Measurements from ENCODE around the gene OTULINL. TPM values are rescaled to one million over a fixed set of nuclear protein-coding genes. Genes with fewer than 3 reads are reported as not detected.

OTULINL gene
- total RNA-seq, 5 donors from 2014 or later (not counting 1 experiment from before 2014, with no cell fraction given): 30.0 to 50.1 (median 32.6) TPM

DNA sequence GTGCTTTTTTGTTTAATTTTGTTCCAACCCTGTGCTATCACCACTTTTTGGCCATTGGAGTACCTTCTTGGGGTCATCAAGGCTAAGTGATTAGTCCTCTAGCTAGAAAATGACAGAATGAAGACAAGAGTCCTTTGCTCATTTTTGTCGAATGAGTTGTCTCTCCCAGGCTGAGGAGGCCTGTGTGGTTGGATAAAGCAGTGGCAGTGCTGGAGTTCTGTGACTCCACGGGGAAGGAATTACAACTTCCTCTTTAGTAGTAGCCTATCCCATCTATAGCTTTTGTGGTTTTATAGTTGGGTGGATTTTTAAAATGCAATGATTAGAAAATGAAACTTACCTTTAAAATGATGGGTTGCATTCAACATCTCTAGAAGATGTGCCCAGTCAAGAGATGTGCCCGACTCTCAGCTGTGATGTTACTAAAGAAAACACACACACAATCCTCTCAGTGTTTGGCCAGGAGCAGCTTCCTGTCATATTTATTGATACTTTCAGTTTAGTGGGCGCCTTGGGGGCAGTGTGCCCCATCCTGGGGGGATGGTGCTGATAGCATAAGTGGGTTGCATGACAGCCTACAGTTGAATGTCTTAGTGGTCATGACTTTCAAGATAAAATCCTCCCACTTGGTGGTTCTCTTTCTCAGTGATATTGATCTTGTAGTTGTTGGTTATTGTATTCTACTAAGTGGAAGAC, 11.9 kb downstream of the OTULINL start:
- ChIA-PET POLR2A (interaction anchor here in 1 of 2 donors (0.6 kb wide), 1 partner anchor 12 kb away, joined by 3 read pairs; the partner anchor contains the start of gene OTULINL), CTCF (interaction anchor here (0.6 to 1.2 kb wide), 6 partner anchors 8 to 231 kb away, joined by 3 to 6 read pairs (median 3); no protein-coding TSS in a partner anchor)
- H3K9me3 ChIP-seq: no peaks in the 10 kb centered on the region
- H3K27ac ChIP-seq (ENCODE audit: low read length): peak overlapping the region; percentile 75
- no peaks in the 10 kb centered on the region for H3K27me3 ChIP-seq (replicated peaks in 1 of 2; ENCODE audit: control insufficient read depth in 2 of 2, extremely low read depth in 1 of 2, insufficient read depth in 2 of 2, low read length in 1 of 2)
- H3K36me3 Mint-ChIP-seq: no peaks in the 10 kb centered on the region
- ATAC-seq (replicated peaks in 1 of 4): peak in 3 of 4 experiments; percentile 11 to 39 (median 30)
- H3K4me1 Mint-ChIP-seq: peaks cover 94 to 96% (median 94%) of the 10 kb centered on the region in 3 donors
- H3K4me1 ChIP-seq (ENCODE audit: control insufficient read depth in 1 of 2, extremely low read depth in 1 of 2, insufficient read depth in 2 of 2, low read length in 2 of 2): peaks cover 48 to 81% of the 10 kb centered on the region in 2 experiments
- no peak overlapping the region for H3K4me3 ChIP-seq (ENCODE audit: control insufficient read depth in 1 of 2, extremely low read depth in 1 of 2, low read length in 1 of 2)
- no peaks in the 10 kb centered on the region for H3K27me3 Mint-ChIP-seq
- peak in 7 of 35 experiments; percentile 3 to 43 (median 18) for DNase-seq
- peak overlapping the region; percentile 51 to 81 (median 60) for H3K4me3 Mint-ChIP-seq
- no CpG with 5 or more reads among the region's 4 CpGs for WGBS (ENCODE audit: insufficient coverage)
- no peaks in the 10 kb centered on the region for H3K9me3 Mint-ChIP-seq
- H3K36me3 ChIP-seq (ENCODE audit: control insufficient read depth in 2 of 2, extremely low read depth in 1 of 2, insufficient read depth in 1 of 2, low read length in 1 of 2): no peaks in the 10 kb centered on the region
- peak overlapping the region; percentile 98 for H3K27ac Mint-ChIP-seq

DNA sequence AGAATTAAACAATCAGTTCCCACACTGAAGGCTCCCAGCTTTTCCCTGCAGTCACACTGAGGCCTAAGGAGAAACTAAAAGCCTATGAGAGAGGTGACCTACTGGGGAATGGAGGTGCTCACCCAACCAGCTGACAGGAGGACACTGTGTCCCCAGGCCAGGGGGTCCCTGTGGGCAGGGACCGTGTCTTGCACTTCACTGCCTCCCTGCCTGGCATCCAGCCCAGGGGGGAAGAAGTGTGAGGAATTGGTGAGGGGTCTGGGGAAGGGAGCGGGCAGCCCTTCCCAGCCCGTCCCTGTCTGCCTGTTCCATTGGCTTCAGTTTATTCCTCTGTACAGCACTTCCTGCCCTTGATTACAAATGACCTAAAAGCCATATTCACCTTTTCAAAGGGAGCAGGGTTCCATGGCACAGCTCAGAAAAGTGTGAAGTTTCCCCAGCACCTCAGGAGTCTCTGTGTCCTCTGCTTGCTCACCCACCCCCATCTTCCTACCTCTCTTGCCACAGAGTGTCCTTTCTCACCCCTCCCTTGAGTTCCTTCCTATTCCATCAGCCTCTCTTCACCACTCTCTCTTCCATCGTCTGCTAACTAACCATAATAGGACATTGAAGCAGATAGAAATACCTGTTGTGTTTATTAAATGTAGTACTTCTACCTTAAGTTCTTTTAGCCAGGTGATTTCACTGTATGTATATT, 12.9 kb downstream of the OTULINL start:
- POLR2A ChIA-PET: no interaction called here
- Mint-ChIP-seq H3K4me3 (peak overlapping the region; percentile 70 to 81 (median 73)), H3K27me3 (no peaks in the 10 kb centered on the region), H3K36me3 (no peaks in the 10 kb centered on the region), H3K9me3 (no peaks in the 10 kb centered on the region), H3K27ac (peak overlapping the region; percentile 98), H3K4me1 (peaks cover 84 to 88% (median 87%) of the 10 kb centered on the region in 3 donors)
- H3K36me3 ChIP-seq (ENCODE audit: control insufficient read depth in 2 of 2, extremely low read depth in 1 of 2, insufficient read depth in 1 of 2, low read length in 1 of 2): no peaks in the 10 kb centered on the region
- ATAC-seq (replicated peaks in 1 of 4) (peak in 3 of 4 experiments; percentile 8 to 18 (median 16)), DNase-seq (peak in 1 of 35 experiments; percentile 27)
- 50% methylated on average over 1 of the region's 4 CpGs for WGBS (ENCODE audit: insufficient coverage)
- H3K9me3 ChIP-seq: no peaks in the 10 kb centered on the region
- H3K27me3 ChIP-seq (replicated peaks in 1 of 2; ENCODE audit: control insufficient read depth in 2 of 2, extremely low read depth in 1 of 2, insufficient read depth in 2 of 2, low read length in 1 of 2): no peaks in the 10 kb centered on the region
- peaks cover 49 to 77% of the 10 kb centered on the region in 2 experiments for H3K4me1 ChIP-seq (ENCODE audit: control insufficient read depth in 1 of 2, extremely low read depth in 1 of 2, insufficient read depth in 2 of 2, low read length in 2 of 2)
- H3K4me3 ChIP-seq (ENCODE audit: control insufficient read depth in 1 of 2, extremely low read depth in 1 of 2, low read length in 1 of 2): peak overlapping the region; percentile 33 to 48
- H3K27ac ChIP-seq (ENCODE audit: low read length): peak overlapping the region; percentile 75
- CTCF ChIA-PET: interaction anchor here (0.6 to 1.2 kb wide), 2 partner anchors 9 to 12 kb away, joined by 3 to 6 read pairs; no protein-coding TSS in a partner anchor

DNA sequence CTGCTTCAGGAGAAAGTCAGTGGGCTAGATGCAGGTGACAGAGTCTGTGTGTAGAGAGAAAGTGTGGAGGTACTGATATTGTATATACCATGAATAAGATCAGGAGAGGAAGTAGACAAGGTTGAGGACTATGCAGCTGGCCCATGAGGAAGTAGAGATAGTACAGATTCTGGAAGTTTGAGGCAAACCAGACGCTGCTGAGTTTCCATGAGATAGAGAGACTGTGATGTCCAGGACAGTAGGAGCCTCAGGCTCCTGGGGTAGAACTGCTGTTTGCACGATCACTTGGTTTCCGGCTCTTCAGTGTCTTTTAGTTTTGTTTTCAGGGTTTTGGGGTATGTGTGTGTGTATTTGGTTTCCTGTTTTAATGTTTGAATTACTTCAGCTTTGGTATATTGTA, 13.6 kb downstream of the OTULINL start:
- Mint-ChIP-seq H3K27ac (peak overlapping the region; percentile 98), H3K9me3 (no peaks in the 10 kb centered on the region), H3K4me3 (peak overlapping the region; percentile 70 to 81 (median 73)), H3K36me3 (peaks cover 1% of the 10 kb centered on the region), H3K27me3 (no peaks in the 10 kb centered on the region), H3K4me1 (peaks cover 88 to 91% (median 90%) of the 10 kb centered on the region in 3 donors)
- Histone ChIP-seq H3K36me3 (ENCODE audit: control insufficient read depth in 2 of 2, extremely low read depth in 1 of 2, insufficient read depth in 1 of 2, low read length in 1 of 2) (no peaks in the 10 kb centered on the region), H3K9me3 (no peaks in the 10 kb centered on the region), H3K4me3 (ENCODE audit: control insufficient read depth in 1 of 2, extremely low read depth in 1 of 2, low read length in 1 of 2) (peak overlapping the region; percentile 33 to 48), H3K4me1 (ENCODE audit: control insufficient read depth in 1 of 2, extremely low read depth in 1 of 2, insufficient read depth in 2 of 2, low read length in 2 of 2) (peaks cover 49 to 73% of the 10 kb centered on the region in 2 experiments), H3K27me3 (replicated peaks in 1 of 2; ENCODE audit: control insufficient read depth in 2 of 2, extremely low read depth in 1 of 2, insufficient read depth in 2 of 2, low read length in 1 of 2) (no peaks in the 10 kb centered on the region), H3K27ac (ENCODE audit: low read length) (peak overlapping the region; percentile 75)
- POLR2A ChIA-PET: interaction anchor here in 1 of 2 donors (0.7 kb wide), 1 partner anchor 24 kb away, joined by 9 read pairs; no protein-coding TSS in a partner anchor
- CTCF ChIA-PET: interaction anchor here in 1 of 2 donors (0.6 kb wide), 1 partner anchor 229 kb away, joined by 5 read pairs; no protein-coding TSS in a partner anchor
- ATAC-seq (replicated peaks in 1 of 4) (peak; percentile 80 to 88 (median 81)), DNase-seq (peak in 18 of 35 experiments; percentile 10 to 64 (median 18))
- WGBS (ENCODE audit: insufficient coverage): 0% methylated on average over 3 of the region's 3 CpGs

DNA sequence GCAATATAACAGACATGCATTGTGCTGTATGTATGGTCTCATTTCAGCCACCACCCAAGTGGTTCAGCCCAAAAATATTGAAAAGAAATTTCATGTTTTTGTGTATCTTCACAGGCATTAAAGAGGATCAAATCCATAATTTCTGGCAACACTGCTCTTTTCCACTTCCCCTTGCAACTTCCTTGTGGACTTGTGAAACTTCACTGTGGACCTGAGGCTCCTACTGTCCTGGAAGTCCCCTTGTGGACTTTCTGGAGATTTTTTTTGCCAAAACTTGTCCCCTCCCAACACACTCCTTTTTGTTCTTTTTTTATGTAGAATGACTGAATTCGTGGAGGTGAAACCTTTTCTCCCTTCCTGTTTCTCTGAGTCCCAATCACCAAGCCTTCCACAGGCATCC, 14.3 kb downstream of the OTULINL start:
- H3K27me3 ChIP-seq (replicated peaks in 1 of 2; ENCODE audit: control insufficient read depth in 2 of 2, extremely low read depth in 1 of 2, insufficient read depth in 2 of 2, low read length in 1 of 2): no peaks in the 10 kb centered on the region
- no peaks in the 10 kb centered on the region for H3K9me3 Mint-ChIP-seq
- ChIA-PET CTCF (no interaction called here), POLR2A (no interaction called here)
- peak overlapping the region; percentile 70 to 81 (median 73) for H3K4me3 Mint-ChIP-seq
- H3K4me1 ChIP-seq (ENCODE audit: control insufficient read depth in 1 of 2, extremely low read depth in 1 of 2, insufficient read depth in 2 of 2, low read length in 2 of 2): peaks cover 49 to 66% of the 10 kb centered on the region in 2 experiments
- H3K4me1 Mint-ChIP-seq: peaks cover 84 to 87% (median 86%) of the 10 kb centered on the region in 3 donors
- H3K9me3 ChIP-seq: no peaks in the 10 kb centered on the region
- H3K27me3 Mint-ChIP-seq: no peaks in the 10 kb centered on the region
- no peak overlapping the region for H3K4me3 ChIP-seq (ENCODE audit: control insufficient read depth in 1 of 2, extremely low read depth in 1 of 2, low read length in 1 of 2)
- DNase-seq: no peak
- H3K36me3 Mint-ChIP-seq: peaks cover 5% of the 10 kb centered on the region
- ATAC-seq (replicated peaks in 1 of 4): no peak
- peak overlapping the region; percentile 75 for H3K27ac ChIP-seq (ENCODE audit: low read length)
- no peaks in the 10 kb centered on the region for H3K36me3 ChIP-seq (ENCODE audit: control insufficient read depth in 2 of 2, extremely low read depth in 1 of 2, insufficient read depth in 1 of 2, low read length in 1 of 2)
- peak overlapping the region; percentile 98 for H3K27ac Mint-ChIP-seq
- no CpG with 5 or more reads among the region's 1 CpG for WGBS (ENCODE audit: insufficient coverage)

DNA sequence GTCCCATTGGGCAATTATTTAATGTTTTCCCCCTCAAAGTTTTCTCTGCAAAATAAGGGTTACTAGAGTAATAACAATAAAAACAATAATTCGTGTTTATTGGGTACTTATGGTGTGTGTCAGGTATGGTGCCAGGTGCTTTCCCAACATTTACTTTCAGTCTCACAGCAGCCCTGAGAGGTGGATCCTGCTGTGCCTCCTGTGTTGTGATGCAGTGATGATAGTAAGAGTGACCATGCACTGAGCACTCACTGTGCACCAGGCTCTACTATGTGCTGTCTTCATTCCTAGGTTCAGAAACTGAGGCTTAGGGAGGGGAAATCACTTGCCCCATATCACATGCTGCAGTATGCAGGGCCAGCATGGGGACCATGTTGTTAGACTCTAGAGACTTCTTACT, 15.5 kb downstream of the OTULINL start:
- ChIA-PET CTCF (no interaction called here), POLR2A (no interaction called here)
- Mint-ChIP-seq H3K36me3 (peaks cover 9% of the 10 kb centered on the region), H3K9me3 (no peaks in the 10 kb centered on the region), H3K4me3 (peak overlapping the region in 1 of 3 donors; percentile 12), H3K27me3 (no peaks in the 10 kb centered on the region), H3K27ac (peak overlapping the region; percentile 44 to 98), H3K4me1 (peaks cover 72 to 77% (median 76%) of the 10 kb centered on the region in 3 donors)
- no peak overlapping the region for H3K4me3 ChIP-seq (ENCODE audit: control insufficient read depth in 1 of 2, extremely low read depth in 1 of 2, low read length in 1 of 2)
- DNase-seq (no peak), ATAC-seq (replicated peaks in 1 of 4) (no peak)
- peaks cover 0 to 10% of the 10 kb centered on the region in 2 donors for H3K36me3 ChIP-seq (ENCODE audit: control insufficient read depth in 2 of 2, extremely low read depth in 1 of 2, insufficient read depth in 1 of 2, low read length in 1 of 2)
- H3K27me3 ChIP-seq (replicated peaks in 1 of 2; ENCODE audit: control insufficient read depth in 2 of 2, extremely low read depth in 1 of 2, insufficient read depth in 2 of 2, low read length in 1 of 2): no peaks in the 10 kb centered on the region
- H3K9me3 ChIP-seq: no peaks in the 10 kb centered on the region
- H3K4me1 ChIP-seq (ENCODE audit: control insufficient read depth in 1 of 2, extremely low read depth in 1 of 2, insufficient read depth in 2 of 2, low read length in 2 of 2): peaks cover 49 to 58% of the 10 kb centered on the region in 2 experiments
- no CpG with 5 or more reads among the region's 1 CpG for WGBS (ENCODE audit: insufficient coverage)
- H3K27ac ChIP-seq (ENCODE audit: low read length): no peak overlapping the region

DNA sequence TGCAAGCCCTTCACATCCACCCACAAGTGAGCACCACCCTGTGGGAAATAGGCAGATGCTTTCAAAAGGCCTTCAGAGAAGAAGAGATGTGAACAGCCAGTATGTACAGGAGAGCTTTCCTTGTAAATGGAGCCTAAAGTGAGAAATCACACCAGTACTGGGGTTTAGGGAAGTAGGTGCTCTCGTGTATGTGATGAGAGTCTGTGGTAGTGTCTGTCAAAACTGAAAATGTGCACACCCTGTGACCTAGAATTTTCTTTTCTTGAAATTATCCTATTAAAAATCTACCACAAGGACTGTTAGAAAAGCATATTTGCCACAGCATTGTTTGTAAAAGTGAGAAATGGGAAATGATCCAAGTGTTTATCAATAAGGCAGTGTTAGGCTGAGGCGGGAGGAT, 16.6 kb downstream of the OTULINL start:
- H3K4me3 ChIP-seq (ENCODE audit: control insufficient read depth in 1 of 2, extremely low read depth in 1 of 2, low read length in 1 of 2): no peak overlapping the region
- H3K27me3 Mint-ChIP-seq: no peaks in the 10 kb centered on the region
- ChIA-PET POLR2A (no interaction called here), CTCF (no interaction called here)
- peaks cover 8 to 19% of the 10 kb centered on the region in 2 donors for H3K36me3 ChIP-seq (ENCODE audit: control insufficient read depth in 2 of 2, extremely low read depth in 1 of 2, insufficient read depth in 1 of 2, low read length in 1 of 2)
- no peak for DNase-seq
- peaks cover 61 to 68% (median 67%) of the 10 kb centered on the region in 3 donors for H3K4me1 Mint-ChIP-seq
- WGBS (ENCODE audit: insufficient coverage): 91% methylated on average over 1 of the region's 2 CpGs
- H3K27me3 ChIP-seq (replicated peaks in 1 of 2; ENCODE audit: control insufficient read depth in 2 of 2, extremely low read depth in 1 of 2, insufficient read depth in 2 of 2, low read length in 1 of 2): no peaks in the 10 kb centered on the region
- no peak for ATAC-seq (replicated peaks in 1 of 4)
- peaks cover 42 to 48% of the 10 kb centered on the region in 2 experiments for H3K4me1 ChIP-seq (ENCODE audit: control insufficient read depth in 1 of 2, extremely low read depth in 1 of 2, insufficient read depth in 2 of 2, low read length in 2 of 2)
- peak overlapping the region; percentile 22 to 29 for H3K27ac Mint-ChIP-seq
- H3K27ac ChIP-seq (ENCODE audit: low read length): no peak overlapping the region
- peaks cover 20% of the 10 kb centered on the region for H3K36me3 Mint-ChIP-seq
- no peak overlapping the region for H3K4me3 Mint-ChIP-seq
- no peaks in the 10 kb centered on the region for H3K9me3 ChIP-seq
- no peaks in the 10 kb centered on the region for H3K9me3 Mint-ChIP-seq

All from T-cell (primary cell).